Left kidney (tissue), 1 donor: ENCODE data around the gene PSG7. TPM values are rescaled to one million over a fixed set of nuclear protein-coding genes. Genes with fewer than 3 reads are reported as not detected.

Experiments
- polyA plus RNA-seq: library from polyadenylated mRNA; unstranded; fragments of 120-200 nt; gene quantifications from one replicate; pipeline ENCODE4 v1.2.1, GENCODE V29; 2013; ENCODE audit not compliant: insufficient read length

Gene PSG7
- polyA plus RNA-seq, 1 donor: not detected

Other genes with a start within 250 kb of the PSG7 start
- 0.13 TPM for gene PSG3, start 196.7 kb downstream of the PSG7 start, polyA plus RNA-seq
- gene PSG8, start 171.5 kb downstream of the PSG7 start, polyA plus RNA-seq: not detected
- gene PSG1, start 57.5 kb downstream of the PSG7 start, polyA plus RNA-seq: not detected
- gene PSG6, start 19.3 kb downstream of the PSG7 start, polyA plus RNA-seq: not detected
- not detected for gene PSG11, start 89.3 kb upstream of the PSG7 start, polyA plus RNA-seq
- gene PSG2, start 145.5 kb upstream of the PSG7 start, polyA plus RNA-seq: not detected
- 0.12 TPM for gene PSG5, start 249.3 kb upstream of the PSG7 start, polyA plus RNA-seq